ENCODE measurements around the gene KRTAP9-6. TPM values are rescaled to one million over a fixed set of nuclear protein-coding genes. Genes with fewer than 3 reads are reported as not detected.

The KRTAP9-6 gene
- total and polyA plus RNA-seq, 10 of the 15 experiments (the other 5 are each of a cell fraction or from before 2014, with no cell fraction given) = not detected

GRCh38 chr17:41256291-41256685 is 8.9 kb upstream of the KRTAP9-6 start:
- 100% methylated on average over 1 of the region's 1 CpG for WGBS (ENCODE audit: insufficient coverage, insufficient replicate concordance, low lambda C conversion rate, missing lambda C conversion rate)
- H4K20me1 ChIP-seq (ENCODE audit: control insufficient read depth, insufficient read depth) = no peaks in the 10 kb centered on the region
- in situ Hi-C loops (cut with MboI) = no loop called here
- no peaks in the 10 kb centered on the region for H3K4me1 ChIP-seq (ENCODE audit: control insufficient read depth, insufficient read depth, low read length)
- ChIA-PET CTCF (no interaction called here), POLR2A (no interaction called here), RAD21 (ENCODE audit: unreplicated experiment) (no interaction called here), SMC1A (ENCODE audit: uncharacterized antibody, unreplicated experiment) (no interaction called here)
- no peaks in the 10 kb centered on the region; a peak in 2 of 4 replicates for H3K27me3 ChIP-seq (replicated peaks in 1 of 2; ENCODE audit: control insufficient read depth in 2 of 2, insufficient read depth in 2 of 2, low read length in 1 of 2)
- DNase-seq (ENCODE audit: low read depth, low spot score) (no peak), FAIRE-seq (no peak), ATAC-seq (no peak)
- no peak overlapping the region for H3K4me2 ChIP-seq (ENCODE audit: control insufficient read depth, insufficient read depth)
- no TSS peak for BruUV-seq (replicated peaks)
- TF ChIP-seq E2F4 (IDR thresholded peaks at IDR 0.05; ENCODE audit: low read depth, low read length) = no peak
- TF ChIP-seq CBX3 (IDR thresholded peaks at IDR 0.05; ENCODE audit: borderline replicate concordance, low read depth) = no peak
- no peak for TF ChIP-seq NR2C2 (IDR thresholded peaks at IDR 0.05; ENCODE audit: borderline replicate concordance, control insufficient read depth, insufficient read length, low read depth)
- TF ChIP-seq RBBP5 (conservative IDR thresholded peaks at IDR 0.05) = no peak
- TF ChIP-seq CEBPZ (IDR thresholded peaks at IDR 0.05; ENCODE audit: low read depth, low read length) = no peak
- H3K9me3 ChIP-seq (replicated peaks; ENCODE audit: control insufficient read depth, insufficient read depth, low read length) = no peaks in the 10 kb centered on the region
- intact Hi-C loops (cut with micrococcal nuclease; ENCODE audit: unreplicated experiment) = no loop called here
- no peaks in the 10 kb centered on the region for H3K36me3 ChIP-seq (ENCODE audit: control insufficient read depth in 2 of 2, insufficient read depth in 2 of 2, low read length in 1 of 2)
- H3K27ac ChIP-seq (ENCODE audit: control insufficient read depth, insufficient read depth) = no peak overlapping the region
- H2AFZ ChIP-seq (ENCODE audit: control insufficient read depth, low read depth, low read length) = no peak overlapping the region
- H3K9ac ChIP-seq (ENCODE audit: control insufficient read depth, insufficient read depth, low read length) = no peak overlapping the region
- no peak overlapping the region for H3K4me3 ChIP-seq
- no peaks in the 10 kb centered on the region for H3K79me2 ChIP-seq (ENCODE audit: control insufficient read depth, insufficient read depth, low read length)
